Measurements from ENCODE around the gene UCHL1.
A peak's percentile ranks its signal among the peaks of the same experiment; 100 is the strongest.

UCHL1 gene

DNA sequence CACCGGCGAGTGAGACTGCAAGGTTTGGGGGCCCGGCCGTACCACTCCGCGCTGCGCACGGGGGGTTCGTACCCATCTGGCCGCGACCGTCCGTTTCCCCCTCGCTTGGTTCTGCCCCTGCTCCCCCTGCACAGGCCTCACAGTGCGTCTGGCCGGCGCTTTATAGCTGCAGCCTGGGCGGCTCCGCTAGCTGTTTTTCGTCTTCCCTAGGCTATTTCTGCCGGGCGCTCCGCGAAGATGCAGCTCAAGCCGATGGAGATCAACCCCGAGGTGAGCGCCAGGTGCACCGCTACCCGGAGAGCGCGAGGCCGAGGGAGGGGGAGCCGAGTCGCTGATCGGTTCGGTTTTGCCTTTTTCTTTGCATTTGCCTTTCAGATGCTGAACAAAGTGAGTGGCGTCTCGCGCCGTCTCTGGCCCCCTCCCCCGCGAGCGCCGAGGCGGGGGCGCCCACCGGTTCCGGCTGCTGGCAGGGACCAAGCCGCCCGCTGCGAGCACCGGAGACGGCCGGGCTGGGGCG lies at the start of gene UCHL1:
Gene UCHL1, plus strand, starts transcription at position 189 of the 517 bp plus-strand sequence. Its CDS starts 49 bp downstream, at position 238.
- peak within 1 kb of the TSS; percentile 56; the same call in 1 of the 2 replicates for H3K27ac ChIP-seq
- no peak for TF ChIP-seq CTCF (conservative IDR thresholded peaks at IDR 0.05)

- TF ChIP-seq CTCF (conservative IDR thresholded peaks at IDR 0.05) = no peak
- H3K27ac ChIP-seq = no peak overlapping the region
These were observed 49.4 kb upstream of the UCHL1 start for GRCh38 chr4:41207291-41207831.

DNA sequence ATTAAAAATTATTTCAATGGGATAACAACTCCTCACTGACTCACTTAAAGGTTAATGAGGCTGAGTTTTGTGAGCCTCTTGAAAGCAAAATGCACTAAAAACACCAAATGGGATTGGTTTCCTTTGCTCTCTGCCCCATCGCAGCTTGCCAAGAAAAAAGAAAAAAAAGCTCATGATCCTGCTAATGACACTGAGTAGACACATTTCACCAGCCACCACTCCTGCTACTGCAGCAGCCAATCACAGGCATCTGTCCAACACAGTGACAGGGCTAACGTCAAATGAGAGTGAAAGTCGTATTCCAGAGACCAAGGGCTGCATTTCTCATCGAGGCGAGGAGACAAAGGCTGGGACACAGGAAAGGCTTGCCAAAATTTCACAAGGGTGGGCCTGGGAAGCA lies 47.5 kb upstream of the UCHL1 start:
- no peak for TF ChIP-seq CTCF (conservative IDR thresholded peaks at IDR 0.05)
- H3K27ac ChIP-seq = no peak overlapping the region

GRCh38 chr4:41209901-41210300 lies 46.8 kb upstream of the UCHL1 start:
- no peak overlapping the region for H3K27ac ChIP-seq
- no peak for TF ChIP-seq CTCF (conservative IDR thresholded peaks at IDR 0.05)

DNA sequence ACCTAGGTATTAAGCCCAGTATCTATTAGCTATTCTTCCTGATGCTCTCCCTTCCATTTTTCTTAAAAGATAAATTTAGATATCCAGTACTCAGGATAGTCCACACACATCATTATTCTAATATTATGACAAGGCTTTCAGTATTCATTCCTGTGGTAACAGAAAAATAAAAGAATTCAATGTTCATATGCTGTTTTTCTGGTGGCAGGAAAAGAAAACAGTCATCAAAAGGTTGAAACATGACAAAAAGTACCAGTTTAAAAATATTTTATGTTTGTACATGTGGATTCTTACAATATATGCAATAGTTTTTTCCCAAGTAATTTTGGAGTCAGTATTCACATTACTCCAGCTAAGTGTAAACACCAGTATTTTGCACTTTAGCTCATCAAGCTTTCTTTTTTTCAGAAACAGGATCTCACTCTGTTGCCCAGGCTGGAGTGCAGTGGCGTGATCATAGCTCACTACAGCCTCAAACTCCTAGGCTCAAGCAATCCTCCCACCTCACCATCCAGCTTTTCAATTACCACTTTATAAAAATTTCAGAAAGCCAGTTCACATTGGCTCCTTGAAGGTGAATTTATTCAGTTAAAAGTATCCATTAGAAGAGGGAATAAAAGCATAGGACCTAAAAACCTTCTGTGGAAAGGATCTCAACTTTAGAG lies 44.6 kb upstream of the UCHL1 start:
- no peak overlapping the region; the same call in 1 of the 2 replicates for H3K27ac ChIP-seq
- TF ChIP-seq CTCF (conservative IDR thresholded peaks at IDR 0.05) = no peak

DNA sequence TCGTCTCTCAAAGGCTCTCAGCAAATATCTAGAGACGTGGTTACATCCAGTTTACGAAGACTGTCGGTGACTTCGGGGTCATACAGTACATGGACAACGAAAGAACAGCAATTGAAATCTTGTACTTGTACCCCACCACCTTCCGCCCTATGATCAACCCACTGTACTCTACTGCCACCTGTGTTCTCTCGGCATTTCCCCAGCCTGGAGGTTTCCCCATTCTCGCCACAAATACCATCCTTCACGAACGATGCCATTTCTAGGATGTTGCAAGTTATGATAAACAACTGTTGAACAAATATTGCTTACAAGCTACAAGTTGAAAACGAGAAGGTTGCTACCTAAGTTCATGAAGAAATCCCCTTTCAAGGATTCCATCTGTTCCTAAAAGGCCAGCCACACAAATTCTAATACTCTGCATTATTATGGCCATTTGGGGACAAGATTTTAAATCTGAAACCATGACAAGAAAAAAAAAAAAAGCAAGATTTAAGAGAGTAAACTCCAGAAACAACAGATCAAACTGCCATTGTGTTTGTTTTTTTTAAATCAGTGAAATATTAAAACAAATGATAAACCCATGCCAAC lies 44.0 kb upstream of the UCHL1 start:
- TF ChIP-seq CTCF (conservative IDR thresholded peaks at IDR 0.05) = peak; percentile 83
- H3K27ac ChIP-seq = peak overlapping the region; percentile 98; the same call in 1 of the 2 replicates

- H3K27ac ChIP-seq = peak overlapping the region; percentile 98
- TF ChIP-seq CTCF (conservative IDR thresholded peaks at IDR 0.05) = no peak
These were observed 43.0 kb upstream of the UCHL1 start for GRCh38 chr4:41213625-41214135.

Data from VCaP (cell line).